Bronchial epithelial cell (primary cell): Measurements from ENCODE around the gene SENP8. TPM values are rescaled to one million over a fixed set of nuclear protein-coding genes. Genes with fewer than 3 reads are reported as not detected.

ENCODE experiments used
- DNase-seq: peaks from one replicate; pipeline ENCODE4 v3.0.0-alpha.2; 2010; ENCODE audit warnings: low read depth
- FAIRE-seq: peaks from 2 replicates; lab custom pipeline; 2011; peaks lifted over from hg19 to GRCh38; lab: Jason Lieb, UNC
- H3K27me3 ChIP-seq: 2 replicates; pipeline ENCODE4 v1.5.1; 2011; ENCODE audit warnings: low read length; ENCODE audit not compliant: control insufficient read depth, insufficient read depth
- H3K36me3 ChIP-seq: 2 replicates; pipeline ENCODE4 v1.5.1; 2011; ENCODE audit warnings: low read length; ENCODE audit not compliant: control insufficient read depth, insufficient read depth
- H3K4me3 ChIP-seq: 2 replicates; pipeline ENCODE4 v1.5.1; 2011; ENCODE audit warnings: mild to moderate bottlenecking, low read depth, low read length, control low read depth
- total RNA-seq: library from RNA; depleted of rRNA; stranded (reverse); fragments of >200 nt; gene quantifications from 2 replicates; pipeline ENCODE4 v1.2.1, GENCODE V29; 2014
- TF ChIP-seq, protein P1 (sequence below): IDR thresholded peaks from 2 replicates; pipeline ENCODE4 v1.5.1; 2011; ENCODE audit warnings: mild to moderate bottlenecking, moderate library complexity, low read length, control low read depth, inconsistent platforms; ENCODE audit not compliant: insufficient read depth, severe bottlenecking

SENP8 gene
- total RNA-seq, 1 donor from 2014 or later = 1.1 TPM

DNA sequence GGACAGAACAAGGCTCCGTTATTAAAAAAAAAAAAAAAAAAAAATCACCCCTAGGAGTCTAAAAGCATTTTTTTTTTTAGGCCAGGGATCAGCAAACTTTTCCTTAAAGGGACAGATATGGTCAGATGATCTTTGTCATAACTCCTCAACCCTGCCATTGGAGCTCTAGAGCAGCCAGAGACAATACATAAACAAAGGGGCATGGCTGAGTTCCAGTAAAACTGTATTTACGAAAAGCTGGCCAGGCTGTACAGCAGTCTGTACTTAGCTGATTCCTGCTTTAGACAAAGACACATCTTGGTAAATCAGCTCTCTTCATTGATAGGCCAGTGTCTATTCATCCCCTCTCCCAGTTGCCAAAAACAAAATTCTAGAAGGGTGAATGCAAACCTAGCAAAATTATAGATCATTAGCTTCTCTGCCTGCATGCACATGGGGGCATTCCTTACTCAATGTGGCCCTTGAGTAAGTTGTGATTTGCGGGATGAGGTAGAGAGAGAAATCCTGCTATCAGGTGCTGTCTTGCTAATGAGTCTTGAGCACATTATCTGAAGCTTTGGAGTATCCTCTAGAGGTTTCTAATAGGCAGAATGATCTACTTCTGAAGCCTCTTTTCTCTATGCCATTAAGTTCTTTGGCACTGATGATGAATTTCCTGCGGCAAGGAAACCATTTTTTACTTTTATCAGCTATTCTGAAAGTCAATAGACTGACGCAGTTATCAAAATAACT is 35.2 kb downstream of the SENP8 start:
- Histone ChIP-seq H3K36me3 (no peaks in the 10 kb centered on the region), H3K27me3 (no peaks in the 10 kb centered on the region), H3K4me3 (no peak overlapping the region)
- TF ChIP-seq, protein P1, sequence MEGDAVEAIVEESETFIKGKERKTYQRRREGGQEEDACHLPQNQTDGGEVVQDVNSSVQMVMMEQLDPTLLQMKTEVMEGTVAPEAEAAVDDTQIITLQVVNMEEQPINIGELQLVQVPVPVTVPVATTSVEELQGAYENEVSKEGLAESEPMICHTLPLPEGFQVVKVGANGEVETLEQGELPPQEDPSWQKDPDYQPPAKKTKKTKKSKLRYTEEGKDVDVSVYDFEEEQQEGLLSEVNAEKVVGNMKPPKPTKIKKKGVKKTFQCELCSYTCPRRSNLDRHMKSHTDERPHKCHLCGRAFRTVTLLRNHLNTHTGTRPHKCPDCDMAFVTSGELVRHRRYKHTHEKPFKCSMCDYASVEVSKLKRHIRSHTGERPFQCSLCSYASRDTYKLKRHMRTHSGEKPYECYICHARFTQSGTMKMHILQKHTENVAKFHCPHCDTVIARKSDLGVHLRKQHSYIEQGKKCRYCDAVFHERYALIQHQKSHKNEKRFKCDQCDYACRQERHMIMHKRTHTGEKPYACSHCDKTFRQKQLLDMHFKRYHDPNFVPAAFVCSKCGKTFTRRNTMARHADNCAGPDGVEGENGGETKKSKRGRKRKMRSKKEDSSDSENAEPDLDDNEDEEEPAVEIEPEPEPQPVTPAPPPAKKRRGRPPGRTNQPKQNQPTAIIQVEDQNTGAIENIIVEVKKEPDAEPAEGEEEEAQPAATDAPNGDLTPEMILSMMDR = no peak
- FAIRE-seq (no peak), DNase-seq (no peak)

DNA sequence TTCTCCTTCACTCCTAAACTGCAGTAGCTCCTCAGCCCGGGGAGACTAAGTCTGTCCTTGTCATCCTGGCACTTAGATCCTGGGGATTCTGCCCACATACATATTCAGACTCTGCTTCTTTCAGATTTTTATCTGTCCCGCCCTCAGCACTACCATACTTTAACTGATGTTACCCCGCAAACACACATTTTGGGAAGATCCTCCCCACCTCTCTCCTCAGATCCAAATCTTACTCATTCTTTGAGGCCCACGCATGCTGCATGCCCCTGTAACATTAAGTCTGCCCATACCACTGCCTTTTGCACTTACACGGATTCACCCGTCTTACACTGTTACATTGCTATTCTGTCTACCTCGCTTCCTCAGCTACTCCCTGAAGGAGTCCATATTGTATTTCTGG is 36.1 kb downstream of the SENP8 start:
- no peak for FAIRE-seq

DNA sequence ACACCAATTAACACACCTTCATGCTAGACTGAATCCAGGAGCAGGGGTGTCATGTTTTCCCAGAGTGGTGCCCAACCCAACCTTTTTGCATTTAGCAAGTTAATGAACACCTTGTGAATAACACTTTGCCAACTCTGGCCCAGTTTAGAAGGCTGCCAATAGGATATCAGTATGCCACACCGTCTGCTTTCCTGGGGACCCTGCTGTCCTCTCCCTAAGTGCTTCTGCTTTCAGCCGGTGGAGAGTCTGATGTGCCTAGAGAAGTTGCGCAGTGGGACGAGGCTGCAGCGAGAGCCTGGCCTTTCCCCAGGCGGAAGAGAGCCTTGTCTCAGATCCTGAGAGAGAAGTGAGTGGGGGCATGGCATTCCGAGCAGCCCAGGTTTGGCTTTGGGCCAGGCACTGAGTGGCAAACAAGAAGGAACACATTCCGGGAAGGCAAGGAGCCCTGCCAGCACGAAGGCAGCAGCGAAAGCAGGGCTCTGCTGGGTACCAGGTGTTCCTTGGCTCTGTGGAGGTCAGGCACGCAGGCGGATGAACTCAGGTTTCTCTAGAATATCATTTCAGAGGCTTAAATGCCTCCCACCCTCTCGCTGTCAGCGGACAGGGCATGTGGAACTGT is 36.9 kb downstream of the SENP8 start:
- TF ChIP-seq, protein P1 = no peak
- Histone ChIP-seq H3K27me3 (no peaks in the 10 kb centered on the region), H3K36me3 (no peaks in the 10 kb centered on the region), H3K4me3 (peak overlapping the region; percentile 23)
- FAIRE-seq (no peak), DNase-seq (peak; percentile 83)

More for the DNA sequence above, 36.1 kb downstream of the SENP8 start:
- no peak for DNase-seq
- no peak overlapping the region for H3K4me3 ChIP-seq
- no peaks in the 10 kb centered on the region for H3K27me3 ChIP-seq
- no peaks in the 10 kb centered on the region for H3K36me3 ChIP-seq
- TF ChIP-seq, protein P1 = no peak

DNA sequence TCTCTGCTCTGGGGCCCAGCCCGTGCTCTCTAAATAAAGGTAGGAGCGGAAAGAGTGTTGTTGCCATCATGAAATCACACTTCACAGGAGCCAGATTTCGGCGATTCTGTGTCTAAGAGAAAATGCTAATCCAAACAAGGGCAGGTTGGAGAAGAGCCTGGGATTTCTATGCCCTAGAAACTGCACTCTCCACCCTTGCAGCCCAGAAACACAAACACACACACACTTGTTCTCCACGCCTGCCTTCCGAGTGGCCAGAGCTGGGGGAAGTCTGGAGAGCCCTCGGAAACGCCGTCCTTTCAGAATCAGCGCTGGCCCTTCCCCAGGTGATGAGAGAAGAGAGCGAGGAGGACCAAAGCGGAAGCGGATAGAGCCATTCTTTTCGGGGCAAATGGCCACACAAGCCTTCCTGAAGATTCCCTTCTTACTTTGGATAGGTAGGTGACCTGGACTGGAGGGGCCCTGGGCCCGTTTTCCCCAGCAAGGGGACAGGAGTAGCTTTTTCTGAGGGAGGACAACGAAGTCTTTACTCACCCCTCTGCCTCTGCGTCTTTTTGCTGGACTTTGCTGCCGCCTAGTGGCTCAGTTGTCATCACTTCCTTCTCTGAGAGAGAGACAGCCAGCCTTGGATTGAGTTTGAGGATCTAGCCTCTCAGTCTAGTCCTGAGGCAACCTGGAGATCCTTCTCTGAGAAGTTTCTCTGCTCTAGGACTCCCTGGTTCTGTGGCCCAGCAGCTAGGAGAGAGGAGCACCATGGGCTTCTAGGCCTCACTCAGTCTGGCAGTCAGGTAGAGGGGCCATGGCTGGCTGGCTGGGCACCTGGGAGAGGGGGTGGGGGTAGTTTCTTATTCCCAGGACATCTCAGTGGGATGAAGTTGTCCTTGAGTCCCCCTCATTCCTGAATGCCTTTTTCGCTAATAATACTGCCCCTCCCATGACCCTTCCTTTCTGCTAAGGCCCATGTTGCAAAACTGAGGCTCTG is 37.7 kb downstream of the SENP8 start:
- no peak for FAIRE-seq
- TF ChIP-seq, protein P1 = peak; percentile 93
- DNase-seq = peak; percentile 74
- no peaks in the 10 kb centered on the region for H3K36me3 ChIP-seq
- peak overlapping the region; percentile 23 for H3K4me3 ChIP-seq
- no peaks in the 10 kb centered on the region for H3K27me3 ChIP-seq

DNA sequence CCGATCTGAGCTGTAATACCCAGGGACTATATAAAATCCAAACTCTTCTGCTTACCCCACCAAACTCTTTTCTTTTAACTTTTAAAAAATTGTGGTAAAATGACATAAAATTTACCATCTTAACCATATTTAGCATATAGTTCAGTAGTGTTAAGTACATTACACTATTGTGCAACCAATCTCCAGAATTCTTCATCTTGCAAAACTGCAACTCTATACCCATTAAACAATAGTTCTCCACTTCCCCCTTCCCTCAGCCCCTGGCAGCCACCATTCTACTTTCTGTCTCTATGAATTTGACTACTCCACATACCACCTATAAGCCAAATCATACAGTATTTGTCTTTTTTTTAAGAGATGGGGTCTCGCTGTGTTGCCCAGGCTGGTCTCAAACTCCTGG is 38.7 kb downstream of the SENP8 start:
- no peak overlapping the region for H3K4me3 ChIP-seq
- TF ChIP-seq, protein P1 = no peak
- H3K36me3 ChIP-seq = peaks cover 2% of the 10 kb centered on the region
- DNase-seq (no peak), FAIRE-seq (no peak)
- no peaks in the 10 kb centered on the region for H3K27me3 ChIP-seq
